Kidney capillary endothelial cell (primary cell): ENCODE data around the gene TICAM1.
A peak's percentile ranks its signal among the peaks of the same experiment; 100 is the strongest.
"Not testable (repeated sequence)": the region's sequence is repeated elsewhere in the genome, so short reads cannot be mapped to it uniquely, and the experiment has no call there.

Source experiments
- DNase-seq: peaks from one replicate; pipeline ENCODE4 v3.0.0-alpha.2; 2018; ENCODE audit warnings: low spot score

The TICAM1 gene

DNA sequence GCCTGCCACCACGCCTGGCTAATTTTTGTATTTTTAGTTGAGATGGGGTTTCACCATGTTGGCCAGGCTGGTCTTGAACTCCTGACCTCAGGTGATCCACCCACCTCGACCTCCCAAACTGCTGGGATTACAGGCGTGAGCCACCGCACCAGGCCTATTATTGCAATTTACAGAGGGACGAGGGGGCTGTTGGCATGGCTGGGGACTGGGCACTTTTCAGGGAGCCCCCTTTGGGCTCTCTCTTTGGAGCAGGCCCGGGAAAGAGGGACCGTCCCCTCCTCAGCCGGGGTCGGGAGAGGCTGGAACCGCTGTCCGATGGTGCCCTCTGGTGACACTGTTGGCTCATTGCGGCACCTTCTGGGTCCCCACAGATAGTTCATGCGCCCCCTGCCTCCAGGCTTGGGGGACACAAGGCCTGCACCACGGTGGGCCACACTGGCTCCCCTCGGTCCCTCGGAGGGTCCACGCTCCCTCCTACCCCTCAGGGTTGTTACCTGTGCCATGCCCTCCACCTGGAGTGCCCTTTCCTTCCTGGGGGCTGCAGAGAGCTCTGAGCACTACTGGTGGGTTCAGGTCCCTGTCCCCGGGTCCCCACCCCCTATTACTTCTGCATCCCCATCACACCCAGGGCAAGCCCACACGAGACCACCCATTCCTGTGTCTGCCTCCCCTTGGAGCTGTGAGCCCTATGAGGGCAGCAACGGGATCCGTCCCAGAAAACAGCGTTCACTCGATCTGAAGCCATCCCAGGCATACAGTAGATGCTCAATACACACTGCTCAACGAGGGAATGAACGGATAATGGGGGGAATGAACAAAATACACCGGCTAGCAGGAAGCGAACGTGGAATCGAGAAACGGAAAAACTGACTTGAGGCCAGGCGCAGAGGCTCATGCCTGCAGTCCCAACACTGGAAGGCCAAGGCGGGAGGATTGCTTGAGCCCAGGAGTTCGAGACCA, 27.5 kb downstream of the TICAM1 start:
- DNase-seq = peak; percentile 40

DNA sequence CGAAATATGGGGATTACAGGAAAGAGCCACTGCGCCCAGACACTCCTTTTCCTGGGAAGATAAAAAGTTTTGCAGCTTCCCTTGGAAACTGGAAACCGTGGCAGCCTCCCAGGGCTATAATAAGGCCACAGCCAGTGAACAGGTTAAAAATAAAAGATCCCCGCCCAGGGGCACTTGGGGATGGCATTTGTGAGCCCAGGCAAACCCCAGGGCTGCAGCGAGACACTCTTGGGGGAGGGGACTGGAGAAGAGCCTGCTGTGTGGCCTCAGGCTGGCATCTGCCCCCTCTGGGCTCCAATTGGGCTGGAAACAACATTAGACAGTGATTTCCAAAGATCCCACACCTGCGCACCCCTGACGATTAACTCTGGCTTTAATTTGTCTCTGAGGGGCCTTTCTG, 28.8 kb downstream of the TICAM1 start:
- no peak for DNase-seq

GRCh38 chr19:4801085-4801619, 30.4 kb downstream of the TICAM1 start:
- DNase-seq = no peak

DNA sequence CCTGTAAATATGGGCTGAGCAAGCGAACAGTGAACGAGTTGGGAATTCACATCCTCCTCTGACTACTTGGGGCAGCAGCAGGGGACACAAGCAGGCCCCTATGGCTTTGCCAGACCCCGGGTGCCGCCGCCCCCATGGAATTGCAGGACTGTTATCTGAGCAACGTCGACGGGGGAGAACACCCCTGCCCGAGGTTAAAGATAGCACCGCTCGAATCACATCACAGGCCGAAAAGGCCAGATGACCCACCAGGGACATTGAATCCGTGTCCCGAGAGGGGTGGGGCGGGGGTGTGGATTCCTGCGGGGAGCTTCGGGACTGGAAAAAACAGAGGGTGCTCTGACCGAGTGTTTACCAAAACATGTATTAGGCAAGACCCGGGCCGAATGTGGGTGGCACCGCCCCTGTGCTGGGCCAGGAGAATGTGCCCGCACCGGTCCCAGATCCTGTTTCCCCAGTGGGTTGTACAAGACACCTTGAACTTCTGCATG, 30.9 kb downstream of the TICAM1 start:
- no peak for DNase-seq

- no peak for DNase-seq
These were observed 36.1 kb downstream of the TICAM1 start for GRCh38 chr19:4795400-4795799.

DNA sequence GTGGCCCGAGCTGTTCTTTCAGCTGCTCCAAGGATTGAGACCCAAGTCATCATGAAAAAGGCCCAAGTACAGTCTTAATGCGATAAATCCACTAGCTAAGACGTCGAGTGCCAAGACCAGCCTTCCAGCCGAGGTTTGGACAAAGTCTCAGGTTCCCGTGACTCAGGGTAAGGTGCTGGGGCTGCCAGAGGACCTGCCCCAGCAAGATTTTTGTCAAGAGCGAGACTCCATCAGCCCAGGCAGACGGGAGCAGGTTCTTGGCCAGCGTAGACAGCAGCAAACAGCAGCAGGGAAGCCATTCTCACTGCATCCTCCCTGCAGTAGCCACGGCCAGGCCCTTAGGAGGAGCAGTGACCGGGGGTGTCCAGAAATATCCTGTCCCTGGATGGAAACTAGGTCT, 36.5 kb downstream of the TICAM1 start:
- DNase-seq = no peak

- not testable (repeated sequence) for DNase-seq
These were observed 38.2 kb downstream of the TICAM1 start for GRCh38 chr19:4793278-4793677.

DNA sequence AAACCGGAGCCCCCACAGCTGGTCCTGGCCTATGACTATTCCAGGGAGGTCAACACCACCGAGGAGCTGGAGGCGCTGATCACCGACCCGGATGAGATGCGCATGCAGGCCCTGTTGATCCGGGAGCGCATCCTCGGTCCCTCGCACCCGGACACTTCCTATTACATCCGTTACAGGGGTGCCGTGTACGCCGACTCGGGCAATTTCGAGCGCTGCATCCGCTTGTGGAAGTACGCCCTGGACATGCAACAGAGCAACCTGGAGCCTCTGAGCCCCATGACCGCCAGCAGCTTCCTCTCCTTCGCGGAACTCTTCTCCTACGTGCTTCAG, 38.7 kb downstream of the TICAM1 start:
- not testable (repeated sequence) for DNase-seq

DNA sequence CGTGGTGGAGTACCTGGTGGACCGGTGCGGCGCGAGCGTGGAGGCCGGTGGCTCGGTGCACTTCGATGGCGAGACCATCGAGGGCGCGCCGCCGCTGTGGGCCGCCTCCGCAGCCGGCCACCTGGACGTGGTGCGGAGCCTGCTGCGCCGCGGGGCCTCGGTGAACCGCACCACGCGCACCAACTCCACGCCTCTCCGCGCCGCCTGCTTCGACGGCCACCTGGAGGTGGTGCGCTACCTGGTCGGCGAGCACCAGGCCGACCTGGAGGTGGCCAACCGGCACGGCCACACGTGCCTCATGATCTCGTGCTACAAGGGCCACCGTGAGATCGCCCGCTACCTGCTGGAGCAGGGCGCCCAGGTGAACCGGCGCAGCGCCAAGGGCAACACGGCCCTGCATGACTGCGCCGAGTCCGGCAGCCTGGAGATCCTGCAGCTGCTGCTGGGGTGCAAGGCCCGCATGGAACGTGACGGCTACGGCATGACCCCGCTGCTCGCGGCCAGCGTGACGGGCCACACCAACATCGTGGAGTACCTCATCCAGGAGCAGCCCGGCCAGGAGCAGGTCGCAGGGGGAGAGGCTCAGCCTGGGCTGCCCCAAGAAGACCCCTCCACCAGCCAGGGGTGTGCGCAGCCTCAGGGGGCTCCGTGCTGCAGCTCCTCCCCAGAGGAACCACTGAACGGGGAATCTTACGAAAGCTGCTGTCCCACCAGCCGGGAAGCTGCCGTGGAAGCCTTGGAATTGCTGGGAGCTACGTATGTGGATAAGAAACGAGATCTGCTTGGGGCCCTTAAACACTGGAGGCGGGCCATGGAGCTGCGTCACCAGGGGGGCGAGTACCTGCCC, 39.3 kb downstream of the TICAM1 start:
- not testable (repeated sequence) for DNase-seq

DNA sequence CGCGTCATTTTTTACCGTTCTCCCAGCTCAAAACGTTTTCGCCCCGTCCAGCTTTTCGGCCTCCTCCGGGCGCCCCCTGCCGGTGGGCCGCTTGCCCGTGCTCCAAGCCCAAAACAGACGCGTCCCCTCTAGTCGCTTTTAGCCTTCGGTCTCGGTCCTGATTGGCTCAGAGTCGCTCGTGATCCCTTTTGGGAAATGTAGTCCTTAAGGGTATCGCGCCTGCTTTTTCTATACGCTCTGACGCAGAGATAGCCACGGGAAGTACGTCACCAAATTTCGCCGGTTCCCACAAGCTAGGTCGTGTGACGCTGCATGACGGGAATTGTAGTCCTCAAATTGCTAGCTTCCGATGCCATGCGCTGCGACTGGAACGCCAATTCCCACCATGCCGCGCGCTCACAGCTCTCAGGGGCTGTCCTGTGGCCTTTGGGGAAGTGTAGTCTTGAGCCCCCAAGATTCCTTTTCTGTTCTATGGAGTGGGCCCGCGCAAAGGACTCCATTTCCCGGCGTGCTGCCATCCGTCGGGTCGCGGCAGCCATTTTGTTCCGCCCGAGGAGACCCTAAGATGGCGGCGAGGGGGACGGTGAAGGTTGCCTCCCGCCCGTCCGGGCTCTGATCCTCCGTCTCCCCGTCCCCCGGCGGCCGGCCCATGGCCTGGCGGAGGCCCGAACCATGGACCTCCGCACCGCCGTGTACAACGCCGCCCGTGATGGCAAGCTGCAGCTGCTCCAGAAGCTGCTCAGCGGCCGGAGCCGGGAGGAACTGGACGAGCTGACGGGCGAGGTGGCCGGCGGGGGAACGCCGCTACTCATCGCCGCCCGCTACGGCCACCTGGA, 40.1 kb downstream of the TICAM1 start, which contains the start of gene FEM1A:
FEM1A (plus strand) TSS at position 552 of the 836 bp plus-strand sequence; CDS start at position 673, 121 bp downstream.
- DNase-seq = peak; percentile 100

GRCh38 chr19:4786412-4787016, 45.0 kb downstream of the TICAM1 start:
- DNase-seq = not testable (repeated sequence)

GRCh38 chr19:4781801-4782200, 49.7 kb downstream of the TICAM1 start:
- no peak for DNase-seq

GRCh38 chr19:4780860-4781259, 50.7 kb downstream of the TICAM1 start:
- no peak for DNase-seq

DNA sequence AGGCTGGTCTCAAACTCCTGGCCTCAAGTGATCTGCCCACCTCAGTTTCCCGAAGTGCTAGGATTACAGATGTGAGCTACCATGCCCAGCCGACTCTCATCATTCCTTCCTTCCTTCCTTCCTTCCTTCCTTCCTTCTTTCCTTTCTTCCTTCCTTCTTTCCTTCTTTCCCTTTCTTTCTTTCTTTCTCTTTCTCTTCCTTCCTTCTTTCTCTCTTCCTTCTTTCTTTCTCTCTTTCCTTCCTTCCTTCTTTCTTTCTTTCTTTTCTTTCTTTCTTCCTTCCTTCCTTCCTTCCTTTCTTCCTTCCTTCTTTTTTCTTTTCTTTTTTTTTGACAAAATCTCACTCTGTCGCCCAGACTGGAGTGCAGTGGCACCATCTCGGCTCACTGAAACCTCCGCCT, 53.4 kb downstream of the TICAM1 start:
- DNase-seq = not testable (repeated sequence)

DNA sequence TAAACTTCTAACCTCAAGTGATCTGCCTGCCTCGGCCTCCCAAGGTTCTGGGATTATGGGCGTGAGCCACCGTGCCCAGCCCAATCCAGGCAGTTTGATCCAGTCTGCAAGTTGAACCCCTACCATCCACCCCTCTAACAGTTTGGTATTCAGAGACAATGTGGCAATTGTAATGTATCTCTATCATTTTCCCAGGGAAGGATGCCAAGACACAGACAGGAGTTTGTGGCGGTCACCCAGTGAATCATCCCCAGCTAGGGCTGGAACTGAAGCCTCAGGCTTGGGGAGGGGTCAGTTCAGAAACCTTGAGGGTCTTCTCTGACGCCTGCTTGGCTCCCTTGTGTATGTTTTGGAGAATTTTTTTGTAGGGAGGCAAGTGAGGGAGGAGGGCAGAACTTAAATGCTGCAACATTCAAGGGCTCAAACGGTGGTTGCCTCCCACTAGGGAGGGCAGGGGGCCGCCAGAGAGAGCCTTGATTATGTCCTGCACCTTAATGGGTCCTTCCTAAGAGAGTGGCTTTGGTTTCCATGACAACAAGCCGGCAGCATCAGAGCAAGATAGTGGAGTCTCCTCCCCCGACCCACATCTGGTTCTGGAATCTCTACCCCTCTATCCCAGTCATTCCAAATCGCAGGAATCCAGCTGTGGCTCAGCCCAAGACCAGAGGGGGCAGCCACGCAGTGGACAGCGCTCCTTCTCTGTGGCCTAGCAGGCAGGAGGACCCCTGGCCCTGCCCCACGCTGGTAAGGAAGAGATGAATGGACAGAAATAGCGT, 54.9 kb downstream of the TICAM1 start:
- DNase-seq = no peak

GRCh38 chr19:4775627-4776152, 55.8 kb downstream of the TICAM1 start:
- no peak for DNase-seq

GRCh38 chr19:4774136-4774535, 57.4 kb downstream of the TICAM1 start:
- no peak for DNase-seq

- no peak for DNase-seq
These were observed 58.4 kb downstream of the TICAM1 start for GRCh38 chr19:4773047-4773640.

DNA sequence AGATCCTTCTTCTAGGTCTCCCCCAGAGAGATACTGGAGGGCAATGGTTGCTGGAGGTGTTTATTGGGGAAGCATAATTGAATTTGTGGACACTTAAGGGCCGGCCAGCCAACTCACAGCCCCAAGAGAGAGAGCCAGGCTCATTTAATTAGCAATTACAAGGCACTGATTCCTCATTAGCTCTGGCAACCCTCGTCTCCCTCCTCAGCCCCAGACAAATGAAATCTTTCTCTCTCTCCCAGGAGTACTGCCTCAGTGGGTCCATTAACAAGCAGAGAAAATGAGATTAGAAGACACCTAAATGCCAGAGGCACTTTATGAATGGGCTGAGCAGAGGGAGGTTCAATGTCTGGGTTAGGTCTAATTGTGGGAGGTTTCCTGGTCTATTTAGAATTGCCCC, 58.9 kb downstream of the TICAM1 start:
- no peak for DNase-seq
